Thoracic aorta (tissue), 2 donors: Measurements from ENCODE around the gene PLA2G4F. TPM values are rescaled to one million over a fixed set of nuclear protein-coding genes. Genes with fewer than 3 reads are reported as not detected.

ENCODE experiments used
- ATAC-seq: fragments of 150-250 bp; one replicate; pipeline ENCODE4 v1.8.0; 2017; ENCODE audit warnings: low read depth; ENCODE audit not compliant: insufficient number of reproducible peaks, low FRiP score
- DNase-seq: peaks from one replicate; pipeline ENCODE4 v3.0.0-alpha.2; 2020; ENCODE audit warnings: low spot score
- H3K27ac ChIP-seq, 2 donors: fragments of 200-600 bp; sonication (generic); 1 replicate in 1 of 2; 2 replicates in 1 of 2; pipeline ENCODE4 v1.5.1; 2016; ENCODE audit warnings: mild to moderate bottlenecking in 2 of 2, moderate library complexity in 2 of 2
- H3K27me3 ChIP-seq: fragments of 200-600 bp; sonication (generic); replicated peaks from 2 replicates; pipeline ENCODE4 v1.6.0; 2016; ENCODE audit warnings: mild to moderate bottlenecking; ENCODE audit not compliant: insufficient read depth
- H3K36me3 ChIP-seq: fragments of 200-600 bp; sonication (generic); one replicate; pipeline ENCODE4 v1.5.1; 2016
- H3K4me1 ChIP-seq, 2 donors: fragments of 200-600 bp; sonication (generic); 1 replicate in 1 of 2; 2 replicates in 1 of 2; pipeline versions ENCODE4 v1.5.1 to v1.6.0; 2016; ENCODE audit warnings: low read depth in 2 of 2, mild to moderate bottlenecking in 1 of 2; ENCODE audit not compliant: control insufficient read depth in 1 of 2
- H3K4me3 ChIP-seq: fragments of 200-600 bp; sonication (generic); 2 replicates; pipeline ENCODE4 v1.5.1; 2016; ENCODE audit warnings: mild to moderate bottlenecking
- H3K9me3 ChIP-seq: fragments of 200-600 bp; sonication (generic); 2 replicates; pipeline ENCODE4 v1.5.1; 2016
- total RNA-seq, 2 donors: library from RNA; depleted of rRNA; stranded (reverse); fragments of >200 nt; gene quantifications; one replicate each; pipeline versions ENCODE4 v1.1.0 to v1.2.3, GENCODE V29; 2016
- TF ChIP-seq, protein P1 (sequence below): fragments of 200-600 bp; sonication (generic); IDR thresholded peaks from one replicate; pipeline ENCODE4 v1.5.1; 2019; ENCODE audit warnings: antibody characterized with exemption

Gene PLA2G4F
- total RNA-seq, 2 donors from 2014 or later: 0.27 to 0.78 TPM

- peaks cover 8% of the 10 kb centered on the region for H3K36me3 ChIP-seq
- no peak for DNase-seq
- no peak overlapping the region for H3K27ac ChIP-seq
- peaks cover 7 to 16% of the 10 kb centered on the region in 2 donors for H3K4me1 ChIP-seq
- TF ChIP-seq, protein P1, sequence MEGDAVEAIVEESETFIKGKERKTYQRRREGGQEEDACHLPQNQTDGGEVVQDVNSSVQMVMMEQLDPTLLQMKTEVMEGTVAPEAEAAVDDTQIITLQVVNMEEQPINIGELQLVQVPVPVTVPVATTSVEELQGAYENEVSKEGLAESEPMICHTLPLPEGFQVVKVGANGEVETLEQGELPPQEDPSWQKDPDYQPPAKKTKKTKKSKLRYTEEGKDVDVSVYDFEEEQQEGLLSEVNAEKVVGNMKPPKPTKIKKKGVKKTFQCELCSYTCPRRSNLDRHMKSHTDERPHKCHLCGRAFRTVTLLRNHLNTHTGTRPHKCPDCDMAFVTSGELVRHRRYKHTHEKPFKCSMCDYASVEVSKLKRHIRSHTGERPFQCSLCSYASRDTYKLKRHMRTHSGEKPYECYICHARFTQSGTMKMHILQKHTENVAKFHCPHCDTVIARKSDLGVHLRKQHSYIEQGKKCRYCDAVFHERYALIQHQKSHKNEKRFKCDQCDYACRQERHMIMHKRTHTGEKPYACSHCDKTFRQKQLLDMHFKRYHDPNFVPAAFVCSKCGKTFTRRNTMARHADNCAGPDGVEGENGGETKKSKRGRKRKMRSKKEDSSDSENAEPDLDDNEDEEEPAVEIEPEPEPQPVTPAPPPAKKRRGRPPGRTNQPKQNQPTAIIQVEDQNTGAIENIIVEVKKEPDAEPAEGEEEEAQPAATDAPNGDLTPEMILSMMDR: no peak
- H3K9me3 ChIP-seq: no peaks in the 10 kb centered on the region
- no peaks in the 10 kb centered on the region for H3K27me3 ChIP-seq
- ATAC-seq: no peak
- no peak overlapping the region for H3K4me3 ChIP-seq
Observed at GRCh38 chr15:42154956-42155355, 1.5 kb downstream of the PLA2G4F start.

GRCh38 chr15:42154212-42154941, 2.1 kb downstream of the PLA2G4F start:
- no peak for ATAC-seq

DNA sequence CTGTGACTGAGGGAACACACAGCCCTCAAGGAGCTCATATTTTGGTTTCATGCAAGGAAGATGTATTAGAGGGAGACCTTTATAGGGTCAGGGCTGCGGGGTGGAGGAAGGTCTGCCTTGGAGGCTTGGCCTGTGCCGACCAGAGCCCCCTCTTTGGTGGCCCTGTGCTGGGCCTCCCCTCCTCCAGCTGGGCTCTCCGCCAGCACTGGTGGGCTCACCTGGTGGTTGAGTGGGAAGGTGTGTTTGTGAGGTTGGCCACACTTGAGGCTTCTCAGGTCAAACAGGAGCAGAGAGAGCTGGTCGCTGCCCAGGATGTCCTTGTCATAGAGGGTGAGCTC, 2.6 kb downstream of the PLA2G4F start:
- ATAC-seq (no peak), DNase-seq (no peak)
- TF ChIP-seq, protein P1: no peak
- Histone ChIP-seq H3K27me3 (no peaks in the 10 kb centered on the region), H3K4me3 (no peak overlapping the region), H3K4me1 (peaks cover 7 to 16% of the 10 kb centered on the region in 2 donors), H3K27ac (no peak overlapping the region), H3K36me3 (no peaks in the 10 kb centered on the region), H3K9me3 (no peaks in the 10 kb centered on the region)

More at GRCh38 chr15:42154212-42154941, 2.1 kb downstream of the PLA2G4F start:
- Histone ChIP-seq H3K36me3 (peaks cover 2% of the 10 kb centered on the region), H3K4me1 (peaks cover 7 to 16% of the 10 kb centered on the region in 2 donors), H3K4me3 (no peak overlapping the region), H3K9me3 (no peaks in the 10 kb centered on the region), H3K27ac (no peak overlapping the region), H3K27me3 (no peaks in the 10 kb centered on the region)
- TF ChIP-seq, protein P1: no peak
- DNase-seq: no peak

DNA sequence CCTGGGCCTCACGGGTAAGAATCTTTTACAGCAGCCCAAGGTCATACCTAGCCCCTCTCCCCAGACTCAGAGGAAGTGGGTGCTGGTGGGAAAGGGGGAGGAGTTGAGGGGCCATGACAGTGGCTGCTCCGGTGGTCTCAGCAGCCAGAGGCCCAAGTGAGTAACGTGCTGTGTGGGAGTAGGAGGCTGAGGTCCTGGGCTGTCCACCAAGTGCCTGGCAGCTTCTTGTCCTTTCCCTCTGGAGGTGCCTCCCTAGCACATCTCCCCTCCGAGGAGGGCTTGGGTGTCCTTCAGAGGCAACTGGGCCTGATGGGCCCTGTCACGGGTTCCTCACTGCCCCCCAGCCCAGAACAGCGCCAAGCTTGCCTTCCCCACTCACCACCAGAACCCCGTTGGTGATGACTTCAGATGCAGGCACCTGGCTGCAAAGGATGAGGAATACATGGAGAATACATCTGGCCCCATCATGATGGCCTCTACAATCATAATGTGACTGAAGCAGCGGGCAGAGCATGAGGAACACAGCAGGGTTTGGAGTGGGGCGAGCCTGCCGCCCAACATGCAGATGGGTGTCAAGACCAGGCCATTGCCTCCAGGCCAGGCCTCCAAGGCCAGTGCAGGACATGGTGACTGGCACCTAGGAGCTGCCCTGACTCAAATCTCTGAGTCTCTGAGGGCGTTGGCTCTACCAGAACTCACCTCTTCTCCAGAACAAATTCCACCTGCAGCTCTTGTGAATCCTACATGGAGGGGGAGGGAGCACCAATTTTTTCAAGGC, 3.3 kb downstream of the PLA2G4F start:
- Histone ChIP-seq H3K4me3 (no peak overlapping the region), H3K27me3 (no peaks in the 10 kb centered on the region), H3K4me1 (peaks cover 6 to 16% of the 10 kb centered on the region in 2 donors), H3K36me3 (no peaks in the 10 kb centered on the region), H3K27ac (peak overlapping the region in 1 of 2 donors; percentile 7), H3K9me3 (no peaks in the 10 kb centered on the region)
- DNase-seq (no peak), ATAC-seq (no peak)
- TF ChIP-seq, protein P1: no peak

DNA sequence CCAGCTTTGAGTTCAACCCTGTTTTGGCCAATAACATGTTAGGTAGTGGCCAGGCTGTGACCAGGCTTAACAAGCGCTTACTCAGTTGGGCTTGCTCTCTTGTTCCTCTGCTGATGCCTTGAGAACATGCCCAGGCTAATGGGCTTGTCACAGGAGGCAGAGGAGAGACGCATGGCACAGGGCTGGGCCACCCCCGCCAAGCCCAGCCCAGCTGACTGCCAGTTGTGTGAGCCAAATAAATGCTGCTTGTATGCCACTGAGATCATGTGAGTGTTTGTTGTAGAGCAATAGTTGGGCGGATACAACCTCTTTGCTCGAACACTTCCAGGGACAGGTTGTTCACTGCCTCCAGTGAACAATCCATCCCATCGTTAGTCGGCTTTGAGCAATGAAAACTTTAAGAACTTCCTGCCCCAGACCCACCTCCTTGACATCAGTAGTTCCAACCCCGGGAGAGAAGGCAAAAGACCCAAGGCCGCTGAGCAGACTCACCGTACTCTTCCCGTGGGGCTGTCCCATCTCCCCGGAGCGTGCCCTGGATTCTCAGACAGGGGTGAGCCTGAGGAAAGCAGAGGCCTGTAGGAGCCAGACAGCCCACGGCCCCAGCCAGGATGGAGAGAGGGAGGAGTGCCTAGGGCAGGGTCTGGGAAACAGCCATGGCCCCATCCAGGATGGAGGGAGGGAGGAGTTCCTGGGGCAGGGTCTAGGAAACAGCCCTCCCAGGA, 4.1 kb downstream of the PLA2G4F start:
- H3K4me3 ChIP-seq: no peak overlapping the region
- H3K9me3 ChIP-seq: no peaks in the 10 kb centered on the region
- H3K4me1 ChIP-seq: peaks cover 2 to 16% of the 10 kb centered on the region in 2 donors
- H3K27me3 ChIP-seq: no peaks in the 10 kb centered on the region
- TF ChIP-seq, protein P1: no peak
- ATAC-seq (peak; percentile 77), DNase-seq (no peak)
- H3K27ac ChIP-seq: peak overlapping the region; percentile 22 to 44
- no peaks in the 10 kb centered on the region for H3K36me3 ChIP-seq
